ENCODE data around the gene PERCC1.

- TF ChIP-seq CTCF (conservative IDR thresholded peaks at IDR 0.05; ENCODE audit: low read depth, low read length) (no peak), EZH2phosphoT487 (IDR thresholded peaks at IDR 0.05; ENCODE audit: borderline replicate concordance, low read length) (no peak), EZH2 (IDR thresholded peaks at IDR 0.05; ENCODE audit: low read length, unreplicated experiment) (no peak)
Observed at GRCh38 chr16:1381612-1382406, 49.1 kb upstream of the PERCC1 start.

Data from PC-3 (cell line).